Measurements from ENCODE around the gene EVC.
A peak's percentile ranks its signal among the peaks of the same experiment; 100 is the strongest.
"Not testable (repeated sequence)": the region's sequence is repeated elsewhere in the genome, so short reads cannot be mapped to it uniquely, and the experiment has no call there.

The EVC gene

DNA sequence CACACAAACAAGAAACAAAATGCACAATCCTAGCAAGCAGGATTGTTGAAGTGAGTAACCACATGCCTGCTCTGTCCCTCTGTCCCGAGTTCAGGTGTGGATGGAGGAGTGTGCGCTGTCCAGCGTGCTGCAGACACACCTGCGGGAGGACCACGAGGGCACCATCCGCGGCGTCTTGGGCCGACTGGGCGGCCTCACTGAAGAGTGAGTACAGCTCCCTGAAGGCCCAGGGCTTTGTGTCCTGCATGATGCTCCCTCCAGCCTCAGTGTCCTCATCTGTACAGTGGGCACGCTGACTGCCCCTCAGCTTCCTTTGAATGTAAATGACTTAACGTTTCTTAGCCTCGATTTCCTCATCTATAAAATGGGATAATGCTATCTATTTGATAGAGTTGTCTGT is 82.5 kb downstream of the EVC start:
- no peak for DNase-seq

DNA sequence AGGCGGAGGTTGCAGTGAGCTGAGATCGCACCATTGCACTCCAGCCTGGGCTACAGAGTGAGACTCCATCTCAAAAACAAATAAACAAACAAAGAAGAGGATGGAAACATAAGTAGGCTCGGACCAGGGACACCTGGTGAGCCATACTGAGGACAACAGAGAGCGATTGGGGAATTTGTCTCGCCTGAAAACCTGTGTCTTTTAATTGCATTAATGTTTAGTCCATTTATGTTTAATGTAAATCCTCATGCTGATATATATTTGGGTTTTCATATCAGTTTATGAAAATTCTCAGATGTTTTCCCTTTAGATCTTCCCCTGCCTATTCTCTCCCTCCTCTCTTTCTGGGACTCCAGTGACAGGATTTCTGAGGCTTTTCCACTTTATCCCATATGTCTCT is 84.6 kb downstream of the EVC start:
- DNase-seq = no peak

DNA sequence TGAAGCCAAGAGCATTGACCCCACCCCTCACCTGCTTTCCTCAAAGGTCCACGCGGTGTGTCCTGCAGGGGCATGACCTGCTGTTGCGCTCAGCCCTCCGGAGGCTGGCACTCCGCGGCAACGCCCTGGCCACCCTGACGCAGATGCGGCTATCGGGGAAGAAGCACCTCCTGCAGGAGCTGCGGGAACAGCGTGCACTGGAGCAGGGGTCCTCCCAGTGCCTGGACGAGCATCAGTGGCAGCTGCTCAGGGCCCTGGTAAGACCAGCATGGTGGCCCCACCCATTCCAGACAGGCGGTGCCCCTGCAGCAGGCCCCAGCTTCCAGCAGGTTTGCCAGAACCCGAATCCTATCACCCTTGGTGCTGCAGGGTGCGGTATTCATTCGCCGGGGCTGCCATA is 86.0 kb downstream of the EVC start:
- no peak for DNase-seq

DNA sequence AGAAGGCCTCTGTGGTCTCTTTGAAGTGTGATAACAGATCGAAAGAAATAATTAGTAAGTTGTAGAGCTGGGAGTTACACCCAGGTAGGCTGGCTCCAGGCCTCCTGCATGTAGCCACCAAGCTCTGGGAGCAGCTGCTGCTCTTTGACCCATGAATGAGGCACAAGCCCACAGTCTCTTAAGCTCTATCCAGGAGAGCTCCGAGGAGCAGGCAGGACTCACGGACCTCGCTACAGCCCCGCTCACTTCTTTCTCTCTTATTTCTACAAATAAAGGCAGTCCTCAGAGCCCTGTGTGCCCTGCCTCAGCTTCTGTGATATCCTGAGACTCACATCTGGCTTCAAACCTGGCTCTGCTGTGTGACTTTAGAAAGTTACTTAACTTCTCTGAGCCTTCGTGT is 86.9 kb downstream of the EVC start:
- DNase-seq = no peak

DNA sequence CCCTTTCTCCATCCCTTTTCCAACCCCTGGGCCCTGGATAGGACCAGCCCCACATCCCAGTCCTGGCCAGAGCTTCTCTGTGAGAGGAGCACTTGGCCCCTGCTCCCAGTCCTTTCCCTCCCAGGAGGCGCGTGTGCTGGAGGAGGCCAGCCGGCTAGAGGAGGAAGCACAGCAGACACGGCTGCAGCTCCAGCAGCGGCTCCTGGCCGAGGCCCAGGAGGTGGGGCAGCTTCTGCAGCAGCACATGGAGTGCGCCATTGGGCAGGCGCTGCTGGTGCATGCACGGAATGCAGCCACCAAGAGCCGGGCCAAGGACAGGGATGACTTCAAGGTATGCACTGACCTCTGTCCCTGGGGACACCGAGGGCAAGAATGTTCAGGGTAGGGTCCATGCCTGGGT is 87.5 kb downstream of the EVC start:
- DNase-seq = no peak

DNA sequence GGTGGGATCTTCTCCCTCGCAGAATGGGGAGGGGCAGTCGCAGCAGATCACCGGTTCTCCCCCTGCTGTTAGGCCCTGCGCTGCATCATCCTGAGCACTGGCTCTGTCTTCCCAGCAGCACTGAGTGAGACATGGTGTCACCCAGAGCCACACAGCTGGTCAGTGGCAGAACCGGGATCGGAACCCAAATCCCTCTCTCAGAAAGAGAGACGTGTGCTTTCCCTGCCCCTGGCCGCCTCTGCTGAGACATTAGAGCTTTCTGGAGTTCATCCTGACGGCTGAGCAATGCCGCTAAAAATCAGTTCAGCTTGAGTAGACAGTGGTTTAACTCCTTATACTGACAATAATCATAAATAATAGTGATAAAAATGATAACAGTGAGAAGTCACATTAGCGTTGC is 87.9 kb downstream of the EVC start:
- no peak for DNase-seq

DNA sequence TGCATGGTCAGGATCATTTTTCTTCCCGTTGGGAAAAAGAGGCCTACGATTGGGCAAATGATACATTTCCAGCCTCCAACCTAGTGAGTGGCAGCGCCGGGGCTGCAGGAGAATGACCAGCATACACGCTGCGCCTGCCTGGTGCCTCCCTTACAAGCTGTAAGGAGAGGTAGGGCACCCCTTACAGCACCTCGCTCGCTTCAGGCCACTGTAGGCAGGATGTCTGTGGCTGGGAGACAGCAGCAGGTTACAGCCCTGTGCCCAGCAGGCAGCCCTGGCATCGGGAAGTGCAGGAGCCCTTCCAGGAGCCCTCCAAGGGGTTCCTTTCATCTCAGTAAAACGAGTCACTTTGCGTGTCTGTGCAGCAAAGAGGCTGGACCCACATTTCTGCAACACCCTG is 88.4 kb downstream of the EVC start:
- DNase-seq = no peak

DNA sequence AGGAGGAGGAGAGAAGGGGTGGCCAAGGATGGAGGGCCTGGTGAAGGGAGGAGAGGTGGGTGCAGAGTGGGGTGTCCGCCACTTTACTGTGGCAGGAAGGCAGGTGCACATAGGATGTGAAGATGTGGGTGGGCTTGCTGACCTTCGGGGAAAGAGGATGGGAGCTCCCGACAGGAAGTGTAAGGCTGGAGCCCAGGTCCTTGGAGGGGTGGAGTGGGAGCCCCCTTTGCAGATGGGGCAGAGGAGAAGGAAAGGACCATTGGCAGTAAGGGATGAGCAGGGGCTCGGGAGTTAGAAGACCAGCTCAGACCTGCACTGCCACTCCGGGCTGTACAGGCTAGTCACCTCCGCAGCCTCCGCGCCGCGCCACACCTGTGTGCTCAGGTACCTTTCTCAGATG is 89.5 kb downstream of the EVC start:
- DNase-seq = no peak

DNA sequence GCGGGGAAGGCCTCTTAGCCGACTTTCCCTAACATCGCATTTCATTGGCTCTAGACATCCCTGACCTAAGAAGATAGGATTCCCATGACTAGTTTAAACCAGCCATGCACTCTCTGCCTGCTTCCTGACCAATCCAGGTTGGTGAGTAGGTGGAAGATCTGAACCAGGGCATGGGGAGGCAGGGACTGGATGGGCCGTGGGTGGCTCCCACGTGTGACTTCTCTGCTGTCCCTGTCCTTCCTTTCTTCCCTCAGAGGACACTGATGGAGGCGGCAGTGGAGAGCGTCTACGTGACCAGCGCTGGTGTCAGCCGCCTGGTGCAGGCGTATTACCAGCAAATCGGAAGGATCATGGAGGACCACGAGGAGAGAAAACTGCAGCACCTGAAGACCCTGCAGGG is 90.7 kb downstream of the EVC start:
- DNase-seq = no peak

DNA sequence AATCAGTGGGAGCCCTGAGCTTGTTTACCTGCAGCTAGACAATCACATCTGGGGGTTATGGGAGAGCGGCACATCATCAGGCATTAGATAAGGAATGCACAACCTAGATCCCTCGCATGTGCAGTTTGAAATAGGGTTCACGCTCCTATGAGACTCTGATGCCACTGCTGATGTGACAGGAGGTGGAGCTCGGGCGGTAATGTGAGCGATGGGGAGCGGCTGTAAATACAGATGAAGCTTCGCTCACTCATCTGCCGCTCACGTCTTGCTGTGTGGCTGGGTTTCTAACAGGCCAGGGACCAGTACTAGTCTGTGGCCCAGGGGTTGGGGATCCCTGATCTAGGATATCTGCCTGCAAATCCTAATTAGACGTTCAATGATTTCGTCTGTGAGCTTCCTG is 91.6 kb downstream of the EVC start:
- DNase-seq = no peak

DNA sequence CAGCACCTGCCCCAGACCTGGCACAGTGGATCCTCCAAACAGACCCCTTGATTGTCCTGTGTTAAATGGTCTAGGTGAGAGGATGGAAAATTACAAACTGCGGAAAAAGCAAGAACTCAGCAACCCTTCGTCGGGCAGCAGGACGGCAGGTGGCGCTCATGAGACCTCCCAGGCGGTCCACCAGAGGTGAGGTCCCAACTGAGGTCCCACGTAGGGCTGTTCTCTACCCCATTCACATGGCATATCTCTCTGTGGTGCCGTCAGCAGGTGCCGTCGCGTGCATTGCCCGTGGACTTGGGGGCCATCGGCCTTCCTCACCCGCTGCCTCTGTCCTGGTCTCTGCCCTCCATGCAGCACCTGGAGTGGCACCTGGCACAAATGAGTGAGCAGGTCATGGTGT is 93.7 kb downstream of the EVC start:
- no peak for DNase-seq

DNA sequence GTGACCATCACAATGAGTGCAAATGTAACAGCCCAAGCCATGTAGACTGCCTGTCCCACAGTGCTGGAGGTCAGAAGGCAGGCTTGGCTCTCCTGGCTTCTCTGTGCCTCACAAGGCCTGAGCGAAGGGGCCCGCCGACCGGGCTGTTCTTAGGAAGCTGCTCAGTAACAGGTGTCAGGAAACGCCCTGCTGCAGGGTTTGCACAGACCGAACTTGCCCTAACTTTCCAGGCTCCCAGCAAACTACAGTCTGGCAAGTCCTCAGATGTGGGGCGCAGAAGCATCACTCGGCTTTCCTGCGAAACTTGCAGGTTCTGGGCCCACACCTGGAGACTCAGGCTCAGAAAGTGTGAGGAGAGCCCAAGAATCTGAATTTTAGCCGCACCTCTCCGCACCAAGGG is 94.3 kb downstream of the EVC start:
- no peak for DNase-seq

DNA sequence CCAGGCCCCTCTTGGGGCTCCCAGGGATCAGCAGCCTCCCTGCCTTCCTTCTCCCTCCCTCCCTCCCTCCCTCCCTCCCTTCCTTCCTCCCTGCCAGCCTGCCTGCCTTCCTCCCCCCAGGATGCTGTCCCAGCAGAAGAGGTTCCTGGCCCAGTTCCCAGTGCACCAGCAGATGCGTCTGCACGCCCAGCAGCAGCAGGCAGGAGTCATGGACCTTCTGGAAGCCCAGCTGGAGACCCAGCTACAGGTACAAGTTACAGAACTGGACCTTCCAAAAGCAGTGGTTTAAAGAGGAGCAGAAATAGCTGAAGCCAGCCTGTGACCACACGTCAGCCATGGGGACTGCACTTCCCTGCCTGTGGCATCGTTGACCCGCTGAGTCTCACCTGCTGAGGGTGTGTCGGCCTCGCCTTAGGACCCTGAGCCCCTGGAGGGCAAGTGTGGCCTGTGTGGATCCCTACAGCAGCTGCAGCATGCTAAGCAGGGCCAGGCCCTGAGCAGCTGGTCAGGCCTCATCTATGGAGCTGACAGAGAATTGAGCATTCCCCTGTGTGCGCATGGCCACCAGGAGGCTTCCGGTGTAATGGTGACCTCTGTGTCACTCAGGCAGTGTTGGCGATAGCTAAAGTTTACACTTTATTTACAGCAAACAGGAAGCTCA is 97.2 kb downstream of the EVC start:
- no peak for DNase-seq

DNA sequence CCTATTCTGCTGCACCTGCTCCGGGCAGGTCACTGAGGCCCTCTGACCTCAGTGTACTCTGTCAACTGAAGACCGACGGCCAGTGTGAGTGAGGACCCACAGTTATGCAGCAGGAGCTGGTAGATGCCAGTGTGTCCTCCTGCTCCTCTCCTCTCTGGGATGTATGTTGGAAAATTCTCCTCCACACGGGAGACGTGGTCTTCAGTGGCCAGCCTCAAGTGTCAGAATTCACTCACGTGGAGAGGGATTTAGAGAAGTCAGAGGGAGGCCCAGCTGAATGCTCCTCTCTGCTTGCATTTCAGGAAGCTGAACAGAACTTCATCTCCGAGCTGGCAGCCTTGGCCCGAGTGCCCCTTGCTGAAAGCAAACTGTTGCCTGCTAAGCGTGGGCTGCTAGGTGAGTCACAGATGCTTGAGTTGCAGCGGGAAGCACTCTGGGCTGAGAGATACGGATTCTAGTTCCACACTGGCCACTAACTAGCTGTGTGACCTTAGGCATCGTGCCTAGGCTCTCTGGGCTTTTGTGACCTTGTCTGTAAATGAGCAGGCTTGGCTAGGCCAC is 98.3 kb downstream of the EVC start:
- no peak for DNase-seq

DNA sequence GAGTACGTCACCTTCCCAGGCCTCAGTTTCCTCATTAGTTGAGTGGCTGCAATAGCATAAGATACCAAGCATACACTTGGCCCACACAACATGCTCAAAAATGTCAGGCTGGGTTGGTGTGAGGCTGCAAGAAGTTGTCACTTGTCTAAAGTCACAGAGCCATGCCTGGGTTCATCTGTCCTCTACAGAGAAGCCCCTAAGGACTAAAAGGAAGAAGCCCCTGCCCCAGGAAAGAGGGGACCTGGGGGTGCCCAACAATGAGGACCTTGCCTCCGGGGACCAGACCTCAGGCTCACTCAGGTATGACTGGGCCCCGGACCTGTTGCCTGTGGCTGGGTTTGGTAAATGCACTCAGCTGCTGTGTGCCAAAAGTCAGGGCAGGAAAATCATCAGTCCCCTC is 99.2 kb downstream of the EVC start:
- DNase-seq = no peak

DNA sequence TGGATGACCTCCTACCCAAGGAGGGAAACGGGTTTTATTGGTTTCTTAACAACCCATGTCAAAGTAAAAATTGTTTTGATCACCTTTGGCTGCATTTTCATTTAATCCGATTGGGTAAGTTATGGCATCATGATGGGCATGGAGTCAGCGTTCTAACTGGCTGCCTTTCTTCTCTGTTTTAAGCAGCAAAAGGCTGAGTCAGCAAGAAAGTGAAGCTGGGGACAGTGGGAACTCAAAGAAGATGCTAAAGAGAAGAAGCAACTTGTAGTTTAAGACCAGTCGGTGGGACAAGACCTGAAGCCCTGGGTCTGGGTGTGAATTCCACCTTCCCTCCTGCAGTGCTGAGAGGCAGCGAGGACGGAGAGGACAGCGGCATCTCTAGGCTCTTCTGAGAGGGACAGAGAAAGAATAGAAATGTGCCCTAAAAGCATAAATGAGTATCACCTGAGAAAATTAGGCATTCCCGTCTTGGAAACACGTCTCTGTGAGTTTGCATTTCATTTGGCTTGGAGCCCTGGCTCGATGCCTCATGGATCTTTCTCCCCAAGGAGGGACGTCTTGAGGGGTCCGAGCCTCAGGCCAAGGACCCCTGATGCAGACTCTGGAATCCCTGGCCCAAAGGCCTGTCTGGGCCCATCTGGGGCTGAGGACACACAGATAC is 99.9 kb downstream of the EVC start:
- DNase-seq = no peak

DNA sequence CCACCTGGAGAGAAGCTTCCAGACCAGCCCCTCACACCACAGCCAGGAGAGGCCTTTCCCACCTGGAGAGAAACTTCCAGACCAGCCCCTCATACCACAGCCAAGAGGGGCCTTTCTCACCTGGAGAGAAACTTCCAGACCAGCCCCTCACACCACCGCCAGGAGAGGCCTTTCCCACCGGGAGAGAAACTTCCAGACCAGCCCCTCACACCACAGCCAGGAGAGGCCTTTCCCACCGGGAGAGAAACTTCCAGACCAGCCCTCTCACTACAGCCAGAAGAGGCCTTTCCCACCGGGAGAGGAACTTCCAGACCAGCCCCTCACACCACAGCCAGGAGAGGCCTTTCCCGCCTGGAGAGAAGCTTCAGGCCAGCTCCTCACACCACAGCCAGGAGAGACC is 101.1 kb downstream of the EVC start:
- DNase-seq = not testable (repeated sequence)

DNA sequence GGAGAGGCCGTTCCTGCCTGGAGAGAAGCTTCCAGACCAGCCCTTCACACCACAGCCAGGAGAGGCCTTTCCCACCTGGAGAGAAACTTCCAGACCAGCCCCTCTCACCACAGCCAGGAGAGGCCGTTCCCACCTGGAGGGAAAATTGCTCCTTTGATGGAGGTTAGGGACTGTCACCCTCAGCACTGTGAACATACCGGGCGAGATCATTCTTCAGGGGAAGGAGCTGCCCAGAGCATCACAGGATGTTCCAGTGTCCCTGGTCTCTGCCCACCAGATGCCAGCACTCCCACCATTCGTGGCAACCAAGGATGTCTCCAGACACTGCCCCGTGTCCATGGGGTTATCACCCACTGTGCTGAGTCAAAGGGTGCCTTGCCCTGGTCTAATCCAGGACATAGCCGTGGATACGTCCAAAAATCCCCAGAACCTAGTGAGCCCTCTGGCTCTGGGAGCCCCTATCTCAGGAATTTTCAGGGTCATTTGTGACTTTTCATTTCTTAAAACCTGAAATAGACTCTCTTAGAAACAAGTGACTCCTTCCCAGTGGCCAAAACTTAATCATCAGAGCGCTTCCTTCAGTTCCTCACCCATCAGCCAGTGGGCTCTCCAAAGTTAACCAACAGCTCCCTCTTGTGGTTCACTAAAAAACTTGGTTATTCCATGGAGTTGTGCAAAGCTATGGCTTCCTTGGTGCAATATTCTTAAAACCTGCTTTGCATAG is 101.7 kb downstream of the EVC start:
- DNase-seq = peak; percentile 68

DNA sequence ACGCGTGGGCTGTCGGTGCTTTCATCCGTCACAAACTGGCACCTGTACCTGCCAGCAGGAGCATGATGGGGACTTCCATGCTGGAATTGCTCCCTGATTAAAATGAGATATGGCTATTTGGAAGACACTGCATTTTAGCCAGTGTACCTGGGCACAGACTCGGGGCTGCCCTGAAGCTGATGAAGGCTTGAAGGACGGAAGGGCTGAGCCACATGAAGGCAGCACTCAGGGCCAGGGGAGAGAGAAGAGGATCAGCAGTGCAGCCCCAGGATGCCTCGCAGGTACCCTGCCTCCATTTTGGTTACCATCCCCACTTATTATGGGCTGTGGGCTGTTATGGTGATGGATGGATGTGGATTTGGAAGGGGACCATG is 102.9 kb downstream of the EVC start:
- DNase-seq = no peak

DNA sequence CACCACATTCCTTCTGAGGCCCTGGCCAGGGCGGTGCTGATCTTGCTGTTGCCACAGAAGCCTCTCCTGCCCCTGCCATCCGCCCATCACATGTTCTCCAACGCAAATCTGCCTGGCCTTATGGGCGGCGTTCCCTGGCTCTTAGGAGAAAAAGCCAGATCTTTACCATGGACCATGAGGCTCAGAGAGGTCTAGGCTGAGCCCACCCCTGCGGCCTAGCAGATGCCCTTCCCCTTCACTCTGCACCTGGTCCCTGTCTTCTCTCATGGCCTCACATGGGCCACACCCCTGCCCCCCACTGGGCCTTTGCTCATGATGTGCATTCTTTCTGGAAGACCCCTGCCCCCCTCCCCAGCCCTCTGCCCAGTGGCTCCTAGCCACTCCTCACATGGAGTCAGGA is 103.4 kb downstream of the EVC start:
- DNase-seq = no peak

DNA sequence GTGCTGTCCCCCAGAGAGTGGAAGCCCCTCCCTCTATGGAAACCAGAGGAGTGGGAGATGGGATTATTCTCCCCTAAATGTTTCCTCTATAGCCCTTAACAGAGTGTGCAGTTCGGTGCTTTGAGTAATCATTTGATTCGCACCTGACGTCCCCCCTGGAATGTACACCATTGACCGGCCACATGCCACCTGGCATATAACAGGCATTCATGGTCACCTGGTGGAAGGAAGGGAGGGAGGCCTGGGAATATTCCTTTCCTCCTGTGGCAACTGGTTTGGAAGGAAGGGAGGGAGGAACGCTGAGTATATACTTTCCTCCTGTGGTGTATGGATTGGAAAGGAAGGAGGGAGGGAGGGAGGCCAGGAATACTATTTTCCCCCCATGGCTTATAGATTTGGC is 104.6 kb downstream of the EVC start:
- no peak for DNase-seq

DNA sequence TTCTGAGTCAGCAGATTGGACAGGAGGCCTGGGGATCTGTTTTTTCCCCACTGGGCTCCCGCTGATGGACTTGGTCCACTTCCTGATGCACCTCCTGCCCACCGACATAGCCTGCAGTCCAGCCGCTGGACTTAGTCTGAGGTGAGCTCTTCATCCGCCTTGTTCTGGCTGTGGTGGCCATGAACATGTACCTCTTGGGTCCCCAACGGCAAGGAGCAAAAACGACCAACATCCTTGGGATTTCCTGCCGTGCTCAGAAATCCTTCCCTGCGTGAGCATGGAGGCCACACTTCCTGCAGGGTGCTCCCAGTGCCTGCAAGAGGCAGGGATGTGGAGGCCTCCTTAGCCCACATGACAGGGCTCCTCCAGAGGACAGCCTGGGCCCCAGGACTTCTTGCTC is 105.1 kb downstream of the EVC start:
- DNase-seq = no peak

DNA sequence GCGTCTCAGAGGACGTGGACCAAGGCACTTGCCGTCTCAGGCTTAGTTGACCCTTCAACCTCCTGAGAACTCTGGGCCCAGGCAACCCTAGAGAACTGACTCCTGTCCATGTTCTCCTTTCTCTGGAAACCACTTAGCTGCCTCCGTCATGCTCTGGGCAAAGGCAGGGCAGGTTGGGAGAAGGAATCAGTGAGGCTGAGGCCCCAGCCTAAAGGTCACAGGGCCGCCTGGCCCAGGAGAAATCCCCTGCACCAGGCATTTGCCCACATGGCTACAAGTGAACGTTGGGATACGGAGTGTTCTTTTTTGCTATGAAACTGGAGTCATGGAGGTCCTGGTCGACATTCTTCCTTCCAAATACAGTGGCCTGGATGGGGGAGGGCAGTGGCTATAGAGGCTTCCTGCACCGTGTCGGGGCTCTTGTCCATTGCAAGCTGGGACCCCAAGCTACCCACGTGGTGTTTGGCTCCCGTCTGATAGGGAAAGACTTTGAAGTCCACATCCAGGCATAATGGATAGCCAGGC is 105.9 kb downstream of the EVC start:
- no peak for DNase-seq

All from inflammatory macrophage treated with lipopolysaccharide for 4 hours (primary cell).